Neuronal stem cell (in vitro differentiated cells): Measurements from ENCODE around the gene LMTK2.
A peak's percentile ranks its signal among the peaks of the same experiment; 100 is the strongest.
"Not testable (repeated sequence)": the region's sequence is repeated elsewhere in the genome, so short reads cannot be mapped to it uniquely, and the experiment has no call there.

Experiments used
- DNase-seq: peaks from one replicate; pipeline ENCODE4 v3.0.0-alpha.2; 2013; ENCODE audit warnings: low spot score
- H2AFZ ChIP-seq: one replicate; pipeline ENCODE4 v1.6.1; 2013; ENCODE audit warnings: mild to moderate bottlenecking, low read length, inconsistent platforms
- H2AK5ac ChIP-seq: 2 replicates; pipeline ENCODE4 v1.6.1; 2013; ENCODE audit warnings: low read depth, mild to moderate bottlenecking, inconsistent platforms, low read length, moderate library complexity, mixed read lengths
- H2BK120ac ChIP-seq: 2 replicates; pipeline ENCODE4 v1.6.1; 2013; ENCODE audit warnings: low read depth, mild to moderate bottlenecking, inconsistent platforms, low read length, moderate library complexity, mixed read lengths
- H2BK12ac ChIP-seq: one replicate; pipeline ENCODE4 v1.6.1; 2013; ENCODE audit warnings: low read length, inconsistent platforms
- H2BK15ac ChIP-seq: 2 replicates; pipeline ENCODE4 v1.6.1; 2013; ENCODE audit warnings: mild to moderate bottlenecking, low read length, inconsistent platforms, mixed read lengths
- H2BK5ac ChIP-seq: one replicate; pipeline ENCODE4 v1.6.1; 2013; ENCODE audit warnings: inconsistent platforms, mild to moderate bottlenecking, low read length, moderate library complexity
- H3K14ac ChIP-seq: one replicate; pipeline ENCODE4 v1.6.1; 2013; ENCODE audit warnings: low read length, inconsistent platforms
- H3K18ac ChIP-seq: 2 replicates; pipeline ENCODE4 v1.6.1; 2013; ENCODE audit warnings: low read length, inconsistent platforms
- H3K23ac ChIP-seq: 2 replicates; pipeline ENCODE4 v1.6.1; 2013; ENCODE audit warnings: low read depth, mild to moderate bottlenecking, mixed read lengths, low read length, inconsistent platforms; ENCODE audit not compliant: poor library complexity
- H3K27ac ChIP-seq: replicated peaks from 3 replicates; pipeline ENCODE4 v1.5.1; 2013; ENCODE audit warnings: low read length, inconsistent platforms
- H3K27me3 ChIP-seq, 3 experiments: 2 replicates each; pipeline ENCODE4 v1.6.1; 2013; ENCODE audit warnings: low read length in 3 of 3, mild to moderate bottlenecking in 2 of 3, inconsistent platforms in 1 of 3, low read depth in 1 of 3, mixed read lengths in 1 of 3, moderate library complexity in 1 of 3; ENCODE audit not compliant: control insufficient read depth in 3 of 3, insufficient read depth in 3 of 3
- H3K36me3 ChIP-seq, 2 donors: replicated peaks in 1 of 2; 2 replicates each; pipeline ENCODE4 v1.6.1; 2013; ENCODE audit warnings: low read length in 2 of 2; ENCODE audit not compliant: control insufficient read depth in 2 of 2, insufficient read depth in 2 of 2
- H3K4ac ChIP-seq: 2 replicates; pipeline ENCODE4 v1.6.1; 2013; ENCODE audit warnings: inconsistent platforms, mild to moderate bottlenecking, low read length, moderate library complexity
- H3K4me1 ChIP-seq, 2 donors: 1 replicate in 1 of 2; 2 replicates in 1 of 2; pipeline ENCODE4 v1.6.1; 2013; ENCODE audit warnings: low read length in 2 of 2, low read depth in 1 of 2; ENCODE audit not compliant: control insufficient read depth in 2 of 2, insufficient read depth in 1 of 2
- H3K4me2 ChIP-seq: one replicate; pipeline ENCODE4 v1.6.1; 2013; ENCODE audit warnings: mild to moderate bottlenecking, low read length, inconsistent platforms; ENCODE audit not compliant: insufficient read depth, poor library complexity, severe bottlenecking
- H3K4me3 ChIP-seq, 2 donors: 2 replicates each; pipeline ENCODE4 v1.5.1; 2013; ENCODE audit warnings: low read length in 2 of 2, mild to moderate bottlenecking in 2 of 2, inconsistent platforms in 1 of 2, moderate library complexity in 1 of 2
- H3K79me1 ChIP-seq: one replicate; pipeline ENCODE4 v1.6.1; 2013; ENCODE audit warnings: low read depth, mild to moderate bottlenecking, inconsistent platforms, low read length, moderate library complexity
- H3K9ac ChIP-seq: one replicate; pipeline ENCODE4 v1.6.1; 2013; ENCODE audit warnings: mild to moderate bottlenecking, low read depth, low read length, inconsistent platforms; ENCODE audit not compliant: poor library complexity
- H3K9me3 ChIP-seq, 2 donors: replicated peaks in 1 of 2; 2 replicates each; pipeline versions ENCODE3 to v1.6.1; 2013; ENCODE audit warnings: low read length in 2 of 2, mild to moderate bottlenecking in 2 of 2, inconsistent platforms in 1 of 2, low read depth in 1 of 2, mixed read lengths in 1 of 2, moderate library complexity in 1 of 2; ENCODE audit not compliant: control insufficient read depth in 2 of 2, insufficient read depth in 1 of 2
- H4K8ac ChIP-seq: one replicate; pipeline ENCODE4 v1.6.1; 2013; ENCODE audit warnings: low read depth, mild to moderate bottlenecking, inconsistent platforms, low read length, moderate library complexity
- H4K91ac ChIP-seq: one replicate; pipeline ENCODE4 v1.6.1; 2013; ENCODE audit warnings: low read length, low read depth, mild to moderate bottlenecking, inconsistent platforms; ENCODE audit not compliant: poor library complexity
- WGBS, 2 donors: extraction: QIAGEN DNeasy Blood & Tissue Kit; methylation state at CpG; one replicate each; pipeline ENCODE4 v1.1.7; 2013; ENCODE audit warnings: missing lambda C conversion rate in 2 of 2, mixed read lengths in 1 of 2; ENCODE audit not compliant: insufficient read length in 2 of 2, insufficient replicate concordance in 1 of 2; ENCODE audit errors: extremely low coverage in 2 of 2; 5-methylcytosine and 5-hydroxymethylcytosine counted together

LMTK2 gene

DNA sequence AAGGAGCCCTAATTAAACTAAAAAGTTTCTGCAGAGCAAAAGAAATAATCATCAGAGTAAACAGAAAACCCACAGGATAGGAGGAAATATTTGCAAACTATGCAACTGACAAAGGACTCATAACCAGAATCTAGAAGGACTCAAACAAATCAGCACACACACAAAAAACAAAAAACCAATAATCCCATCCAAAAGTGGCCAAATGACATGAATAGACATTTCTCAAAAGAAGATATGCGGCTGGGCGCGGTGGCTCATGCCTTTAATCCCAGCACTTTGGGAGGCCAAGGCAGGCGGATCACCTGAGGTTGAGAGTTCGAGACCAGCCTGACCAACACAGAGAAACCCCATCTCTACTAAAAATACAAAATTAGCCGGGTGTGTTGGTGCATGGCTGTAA lies 112.7 kb downstream of the LMTK2 start:
- H3K27ac ChIP-seq, result not testable (repeated sequence)

DNA sequence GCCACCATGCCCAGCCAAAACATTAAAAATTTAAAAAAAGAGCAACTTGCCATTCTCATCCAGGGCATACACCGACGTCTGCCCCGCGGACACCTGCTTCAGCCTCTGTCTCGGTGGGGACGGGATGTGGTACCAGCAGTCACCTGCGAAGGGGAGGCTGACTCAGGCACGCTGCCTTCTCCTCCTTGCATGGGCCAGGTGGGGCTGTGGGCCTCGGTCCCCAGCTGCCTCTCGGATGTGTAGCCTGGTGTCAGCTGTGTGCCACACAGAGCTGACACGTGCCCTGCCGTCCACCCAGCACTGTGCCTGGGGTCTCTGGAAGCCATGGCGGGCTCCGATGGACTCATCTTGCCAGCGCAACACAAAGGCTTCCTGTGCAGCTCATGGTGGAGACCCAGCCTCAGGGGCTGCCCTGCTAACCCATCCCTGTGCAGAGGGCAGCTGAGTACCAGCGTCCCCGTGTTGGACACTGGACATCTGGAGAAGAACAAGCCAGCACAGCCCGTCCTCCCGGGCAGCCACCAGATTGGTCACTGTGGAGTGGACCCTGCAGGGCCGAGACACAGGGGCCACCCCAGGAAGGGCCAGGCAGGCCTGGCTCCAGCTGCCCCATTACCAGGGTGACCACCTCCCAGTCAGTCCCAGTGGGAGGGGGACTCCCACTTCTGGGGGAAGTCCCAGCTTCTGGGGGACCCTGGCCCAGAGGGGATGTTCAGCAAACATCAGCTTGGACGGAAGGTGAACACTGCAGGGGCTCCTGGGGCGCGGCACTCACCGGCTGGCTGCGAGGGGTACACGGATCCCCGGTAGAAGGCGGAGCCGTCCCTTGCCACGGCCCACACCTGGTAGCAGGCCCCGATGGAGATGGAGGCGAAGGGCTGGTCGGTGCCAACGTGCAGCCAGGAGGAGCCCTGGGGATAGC lies 115.2 kb downstream of the LMTK2 start:
- H4K91ac ChIP-seq, result no peak overlapping the region
- peaks cover 3 to 8% of the 10 kb centered on the region in 2 donors for H3K4me1 ChIP-seq
- H3K4me2 ChIP-seq, result no peak overlapping the region
- DNase-seq, result no peak
- WGBS, 2 donors, result no CpG with 5 or more reads among the region's 34 CpGs
- H3K27ac ChIP-seq, result no peak overlapping the region
- H3K4me3 ChIP-seq, result no peak overlapping the region
- H2BK5ac ChIP-seq, result no peak overlapping the region
- peak overlapping the region; percentile 56 for H2AK5ac ChIP-seq
- H3K14ac ChIP-seq, result no peak overlapping the region
- peaks cover 2% of the 10 kb centered on the region for H3K79me1 ChIP-seq
- H3K4ac ChIP-seq, result no peak overlapping the region
- H2BK15ac ChIP-seq, result no peak overlapping the region
- H3K9me3 ChIP-seq, result no peaks in the 10 kb centered on the region
- H2BK12ac ChIP-seq, result no peak overlapping the region
- peak overlapping the region; percentile 99 for H3K23ac ChIP-seq
- no peak overlapping the region for H2AFZ ChIP-seq
- H3K9ac ChIP-seq, result no peak overlapping the region
- H3K27me3 ChIP-seq, result no peaks in the 10 kb centered on the region
- H2BK120ac ChIP-seq, result no peak overlapping the region
- H3K36me3 ChIP-seq, result peaks cover 8 to 21% of the 10 kb centered on the region in 2 donors
- H3K18ac ChIP-seq, result peak overlapping the region; percentile 57
- H4K8ac ChIP-seq, result no peak overlapping the region

More for the DNA sequence above, 112.7 kb downstream of the LMTK2 start:
- not testable (repeated sequence) for H3K4me3 ChIP-seq, H2BK120ac ChIP-seq, H3K4me1 ChIP-seq, H3K18ac ChIP-seq, H3K14ac ChIP-seq, H2BK5ac ChIP-seq, H2BK12ac ChIP-seq, H3K27me3 ChIP-seq, H2AK5ac ChIP-seq, DNase-seq, H3K9ac ChIP-seq, H3K9me3 ChIP-seq, H2AFZ ChIP-seq, H3K4me2 ChIP-seq, H3K79me1 ChIP-seq, H4K8ac ChIP-seq, H2BK15ac ChIP-seq, H3K4ac ChIP-seq, H3K23ac ChIP-seq, H4K91ac ChIP-seq
- peaks cover 1 to 14% of the 10 kb centered on the region in 2 donors for H3K36me3 ChIP-seq
- no CpG with 5 or more reads among the region's 6 CpGs for WGBS, 2 donors

DNA sequence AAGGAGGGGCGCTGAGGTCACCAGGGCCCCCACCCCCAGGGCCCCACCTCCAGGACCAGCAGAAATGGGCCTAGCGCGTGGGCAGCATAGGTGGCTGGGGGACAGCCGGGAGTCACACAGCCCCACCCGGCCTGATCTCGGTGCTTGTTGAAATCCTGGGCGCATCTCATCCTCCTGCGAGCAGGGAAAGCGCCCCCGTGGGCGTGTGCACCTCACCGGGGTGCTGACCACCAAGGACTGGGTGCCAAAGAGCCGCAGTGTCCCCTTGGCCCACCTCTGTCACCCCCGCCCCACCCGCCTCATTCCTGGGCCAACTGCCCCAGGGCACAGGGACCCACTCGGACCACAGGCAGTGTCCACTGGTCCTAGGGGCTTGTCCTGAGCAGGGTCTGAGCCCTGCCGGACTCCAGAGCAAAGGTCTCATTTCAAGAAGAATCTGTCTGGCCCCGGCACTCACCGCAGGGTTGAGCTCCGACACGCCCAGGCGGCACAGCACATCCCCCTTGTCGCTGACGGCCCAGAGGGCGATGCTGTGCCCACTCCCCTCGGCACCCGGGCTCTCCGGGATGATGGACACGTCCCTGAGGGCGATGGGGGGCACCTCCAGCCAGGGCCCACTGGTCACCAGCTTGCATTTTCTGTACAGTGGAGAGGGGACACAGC lies 116.0 kb downstream of the LMTK2 start:
- Histone ChIP-seq H4K8ac (no peak overlapping the region), H2BK12ac (no peak overlapping the region), H3K4ac (no peak overlapping the region), H3K4me1 (peaks cover 3 to 5% of the 10 kb centered on the region in 2 donors), H3K14ac (no peak overlapping the region), H3K27ac (no peak overlapping the region), H2BK5ac (no peak overlapping the region), H2BK15ac (no peak overlapping the region), H3K79me1 (peaks cover 2% of the 10 kb centered on the region), H3K4me3 (no peak overlapping the region), H3K23ac (no peak overlapping the region), H3K4me2 (no peak overlapping the region), H3K9ac (no peak overlapping the region), H4K91ac (no peak overlapping the region), H2AK5ac (peak overlapping the region; percentile 70), H3K18ac (peak overlapping the region; percentile 28), H2BK120ac (no peak overlapping the region), H3K27me3 (no peaks in the 10 kb centered on the region), H2AFZ (no peak overlapping the region), H3K9me3 (no peaks in the 10 kb centered on the region), H3K36me3 (peaks cover 8 to 18% of the 10 kb centered on the region in 2 donors)
- DNase-seq, result no peak
- no CpG with 5 or more reads among the region's 30 CpGs for WGBS, 2 donors

DNA sequence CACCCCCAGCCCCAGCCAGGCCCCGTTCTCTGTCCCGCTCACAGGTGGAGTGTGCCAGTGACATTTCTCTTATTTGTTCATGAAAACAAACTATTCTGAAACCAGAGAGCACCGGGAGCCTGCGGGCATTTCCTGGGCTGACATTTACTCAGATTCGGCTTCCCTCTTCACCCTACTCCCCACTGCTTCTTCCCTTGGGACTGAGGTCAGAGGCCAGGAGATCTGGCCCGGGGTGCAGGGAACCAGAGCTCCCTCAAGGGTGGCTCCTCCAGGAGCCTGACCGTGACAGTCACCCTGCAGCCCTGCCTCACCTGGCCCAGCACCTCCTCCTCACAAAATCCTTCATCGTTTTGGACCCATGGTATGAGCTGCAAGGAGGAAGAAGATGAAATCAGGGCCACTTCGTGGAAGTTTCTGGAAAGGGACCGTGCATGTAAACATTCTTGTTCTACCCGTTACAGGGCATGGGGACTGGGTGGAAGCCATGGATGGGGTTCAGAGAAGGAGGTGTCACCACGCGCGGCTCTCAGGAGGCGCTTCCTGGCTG lies 116.8 kb downstream of the LMTK2 start:
- H3K9me3 ChIP-seq, result no peaks in the 10 kb centered on the region
- peak overlapping the region; percentile 14 for H2AK5ac ChIP-seq
- no peak overlapping the region for H3K14ac ChIP-seq
- no peak overlapping the region for H3K4me2 ChIP-seq
- peaks cover 4% of the 10 kb centered on the region for H3K79me1 ChIP-seq
- H3K36me3 ChIP-seq, result peaks cover 11 to 23% of the 10 kb centered on the region in 2 donors
- H2BK15ac ChIP-seq, result no peak overlapping the region
- H3K4me3 ChIP-seq, result no peak overlapping the region
- H3K23ac ChIP-seq, result no peak overlapping the region
- H2AFZ ChIP-seq, result no peak overlapping the region
- no peaks in the 10 kb centered on the region for H3K27me3 ChIP-seq
- no peak overlapping the region for H2BK5ac ChIP-seq
- H4K91ac ChIP-seq, result no peak overlapping the region
- H3K27ac ChIP-seq, result no peak overlapping the region
- no peak for DNase-seq
- H2BK12ac ChIP-seq, result no peak overlapping the region
- H3K4me1 ChIP-seq, result no peaks in the 10 kb centered on the region
- no peak overlapping the region for H2BK120ac ChIP-seq
- no peak overlapping the region for H3K4ac ChIP-seq
- WGBS, 2 donors, result no CpG with 5 or more reads among the region's 15 CpGs
- no peak overlapping the region for H3K18ac ChIP-seq
- no peak overlapping the region for H4K8ac ChIP-seq
- H3K9ac ChIP-seq, result no peak overlapping the region
